Stimulated activated CD8-positive, alpha-beta memory T cell treated with anti-CD3 and anti-CD28 coated beads, Interleukin-15, amount 100 ng/mL, for 4 hours (primary cell): ENCODE results near the gene CAAP1.
"Not testable (repeated sequence)": the region's sequence is repeated elsewhere in the genome, so short reads cannot be mapped to it uniquely, and the experiment has no call there.

ENCODE experiments used
- DNase-seq, 2 donors: peaks; one replicate each; pipeline ENCODE4 v3.0.0-alpha.2; 2020; ENCODE audit warnings: low read depth in 2 of 2

CAAP1 gene, protein sequence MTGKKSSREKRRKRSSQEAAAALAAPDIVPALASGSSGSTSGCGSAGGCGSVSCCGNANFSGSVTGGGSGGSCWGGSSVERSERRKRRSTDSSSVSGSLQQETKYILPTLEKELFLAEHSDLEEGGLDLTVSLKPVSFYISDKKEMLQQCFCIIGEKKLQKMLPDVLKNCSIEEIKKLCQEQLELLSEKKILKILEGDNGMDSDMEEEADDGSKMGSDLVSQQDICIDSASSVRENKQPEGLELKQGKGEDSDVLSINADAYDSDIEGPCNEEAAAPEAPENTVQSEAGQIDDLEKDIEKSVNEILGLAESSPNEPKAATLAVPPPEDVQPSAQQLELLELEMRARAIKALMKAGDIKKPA

DNA sequence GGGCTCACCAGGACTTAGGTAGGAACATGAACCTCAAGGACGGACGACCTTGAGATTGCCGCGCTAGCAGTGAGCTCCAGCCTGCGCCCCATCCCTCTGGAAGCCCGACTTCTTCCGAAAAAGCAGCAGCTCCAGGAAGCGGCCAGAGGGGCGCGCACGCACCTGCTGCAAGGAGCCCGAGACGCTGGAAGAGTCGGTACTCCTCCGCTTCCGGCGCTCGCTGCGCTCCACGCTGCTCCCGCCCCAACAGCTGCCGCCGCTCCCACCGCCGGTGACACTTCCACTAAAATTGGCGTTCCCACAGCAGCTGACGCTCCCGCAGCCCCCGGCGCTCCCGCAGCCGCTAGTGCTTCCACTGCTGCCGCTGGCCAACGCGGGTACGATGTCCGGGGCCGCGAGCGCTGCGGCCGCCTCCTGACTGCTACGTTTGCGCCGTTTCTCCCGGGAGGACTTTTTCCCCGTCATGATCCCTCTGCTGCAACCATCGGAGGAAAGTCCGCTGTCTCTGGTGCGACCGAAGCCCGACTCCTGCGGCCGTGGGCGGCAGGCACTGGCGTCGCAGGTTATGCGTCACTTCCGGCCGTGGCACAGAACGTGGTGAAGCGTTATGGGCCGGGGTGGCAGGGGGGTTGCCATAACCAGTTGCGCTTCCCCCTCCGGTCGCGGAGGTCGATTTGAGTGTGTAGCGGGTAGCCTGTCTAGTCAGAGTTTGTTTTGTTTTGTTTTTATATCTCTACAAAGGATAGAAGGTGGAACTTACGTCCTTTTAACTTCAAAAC lies at the start of gene CAAP1:
Gene CAAP1 (minus strand): TSS at position 552 of the 779 bp plus-strand sequence. CDS start 87 bp downstream, at position 465.
- DNase-seq = peak; percentile 87 to 91

DNA sequence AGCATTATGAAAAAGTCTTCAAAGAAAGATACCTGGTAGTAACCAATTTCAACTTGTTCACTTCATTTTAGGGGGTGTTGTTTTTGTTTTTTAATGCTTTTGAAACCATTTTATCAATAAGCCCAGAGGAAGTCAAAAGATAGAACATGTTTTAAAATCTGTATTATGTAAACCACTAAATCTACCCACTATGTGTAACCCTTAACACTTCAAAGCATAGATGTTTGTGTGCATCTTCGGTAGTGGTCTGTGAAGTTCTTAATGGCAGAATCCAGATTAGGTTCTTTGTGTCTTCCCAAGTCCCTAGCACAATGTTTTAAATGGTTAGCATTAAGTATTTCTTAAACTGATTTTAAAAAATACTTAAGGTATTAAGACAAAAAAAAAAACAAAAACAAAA lies 48.2 kb upstream of the CAAP1 start:
- no peak for DNase-seq

DNA sequence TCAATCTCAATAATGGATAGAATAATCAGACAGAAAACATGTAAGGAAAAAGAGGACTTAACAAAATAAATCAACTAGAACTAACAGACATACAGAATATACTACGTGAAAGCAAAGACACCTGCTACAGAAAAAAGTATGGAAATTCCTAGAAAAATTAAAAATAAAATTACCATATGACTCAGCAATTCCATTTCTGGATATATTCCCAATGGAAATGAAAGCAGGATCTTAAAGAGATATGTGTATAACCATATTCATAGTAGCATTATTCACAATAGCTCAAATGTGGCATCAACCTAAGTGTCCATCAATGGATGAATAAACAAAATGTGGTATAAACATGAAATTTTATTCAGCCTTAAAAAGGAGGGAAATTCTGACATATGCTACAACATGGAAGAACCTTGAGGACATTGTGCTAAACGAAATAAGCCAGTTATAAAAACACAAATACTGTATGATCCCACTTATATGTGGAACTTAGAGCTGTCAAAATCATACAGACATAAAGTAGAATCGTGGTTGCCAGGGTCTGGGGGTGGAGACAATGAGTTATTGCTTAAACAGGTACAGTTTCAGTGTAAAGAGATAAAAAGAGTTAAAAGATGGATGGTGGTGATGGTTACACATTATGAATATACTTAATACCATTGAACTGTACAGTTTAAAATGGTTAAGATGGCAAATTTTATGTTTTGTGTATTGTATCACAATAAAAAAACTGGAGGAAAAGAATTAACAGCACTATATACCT lies 47.5 kb upstream of the CAAP1 start:
- DNase-seq = no peak

DNA sequence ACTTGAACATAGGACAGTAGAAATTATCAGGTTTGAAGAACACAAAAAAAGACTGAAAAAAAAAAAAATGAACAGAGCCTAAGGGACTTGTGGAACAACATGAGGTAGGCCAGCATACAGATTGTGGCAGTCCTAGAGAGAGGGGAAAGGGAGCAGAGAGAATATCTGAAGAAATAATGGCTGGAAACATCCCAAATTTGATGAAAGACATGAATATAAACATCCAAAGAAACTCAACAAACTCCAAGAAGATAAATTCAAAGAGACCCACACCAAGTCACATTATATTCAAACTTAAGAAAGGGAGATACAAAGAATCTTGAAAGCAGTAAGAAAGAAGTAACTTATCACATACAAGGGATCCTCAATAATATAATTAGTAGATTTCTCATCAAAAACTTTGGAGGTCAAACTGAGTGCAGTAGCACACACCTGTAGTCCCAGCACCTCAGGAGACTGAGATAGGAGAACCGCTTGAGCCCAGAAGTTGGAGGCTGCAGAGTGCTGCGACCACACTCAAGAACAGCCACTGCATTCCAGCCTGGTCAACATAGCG lies 45.3 kb upstream of the CAAP1 start:
- no peak for DNase-seq

DNA sequence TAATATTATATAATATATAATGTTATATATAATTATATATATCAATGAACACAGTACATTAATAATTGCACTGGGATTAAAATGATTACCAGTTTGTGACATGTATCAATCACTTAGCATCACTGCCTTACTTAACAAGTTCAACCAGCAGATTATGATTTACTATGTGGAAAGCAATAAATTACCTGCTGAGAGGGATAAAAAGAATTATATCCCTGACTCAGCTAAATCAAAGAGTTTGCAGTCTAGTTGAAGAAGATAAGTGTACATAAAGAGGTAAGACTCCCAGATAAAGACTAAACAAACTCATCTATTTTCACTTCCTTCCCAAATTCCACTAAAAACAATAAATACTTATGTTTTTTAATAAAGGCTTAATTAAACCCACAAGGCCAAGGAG lies 43.2 kb upstream of the CAAP1 start:
- DNase-seq = no peak

DNA sequence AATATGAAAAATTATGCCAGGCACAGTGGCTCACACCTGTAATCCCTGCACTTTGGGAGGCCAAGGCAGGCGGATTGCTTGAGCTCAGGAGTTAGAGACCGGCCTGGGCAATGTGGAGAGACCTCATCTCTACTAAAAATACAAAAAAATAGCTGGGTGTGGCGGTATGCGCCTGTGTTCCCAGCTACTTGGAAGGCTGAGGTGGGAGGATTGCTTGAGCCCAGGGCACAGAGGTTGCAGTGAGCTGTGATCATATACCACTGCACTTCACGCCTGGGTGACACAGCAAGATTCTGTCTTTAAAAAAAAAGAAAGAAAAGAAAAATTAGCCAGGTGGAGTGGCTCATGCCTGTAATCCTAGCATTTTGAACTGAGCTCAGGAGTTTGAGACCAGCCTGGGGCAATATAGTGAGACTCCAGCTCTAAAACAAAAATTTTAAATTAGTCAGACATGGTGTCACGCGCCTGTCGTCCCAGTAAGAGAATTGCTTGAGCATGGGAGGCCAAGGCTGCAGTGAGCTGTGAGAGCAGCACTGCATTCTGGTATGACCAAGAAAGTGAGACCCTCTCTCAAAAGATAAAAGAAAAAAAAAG lies 36.4 kb upstream of the CAAP1 start:
- DNase-seq = no peak

DNA sequence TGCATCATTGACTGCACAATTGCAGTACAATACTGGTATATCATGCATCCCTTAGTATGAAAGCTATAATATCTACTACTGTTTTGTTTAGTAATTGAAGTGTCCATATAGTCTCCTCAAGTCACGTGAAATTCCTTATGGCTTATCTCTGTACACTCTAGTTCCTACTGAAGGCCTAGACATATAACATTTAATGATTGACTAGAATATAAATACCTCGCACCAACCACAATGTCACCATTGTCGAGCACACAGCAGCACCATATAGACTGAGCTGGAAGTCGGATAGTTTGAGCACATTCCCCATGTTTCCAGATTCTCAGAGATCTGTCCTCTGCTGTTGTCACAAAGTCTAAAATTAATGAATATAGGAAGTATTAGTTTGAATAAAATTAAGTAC lies 33.0 kb upstream of the CAAP1 start:
- DNase-seq = no peak

DNA sequence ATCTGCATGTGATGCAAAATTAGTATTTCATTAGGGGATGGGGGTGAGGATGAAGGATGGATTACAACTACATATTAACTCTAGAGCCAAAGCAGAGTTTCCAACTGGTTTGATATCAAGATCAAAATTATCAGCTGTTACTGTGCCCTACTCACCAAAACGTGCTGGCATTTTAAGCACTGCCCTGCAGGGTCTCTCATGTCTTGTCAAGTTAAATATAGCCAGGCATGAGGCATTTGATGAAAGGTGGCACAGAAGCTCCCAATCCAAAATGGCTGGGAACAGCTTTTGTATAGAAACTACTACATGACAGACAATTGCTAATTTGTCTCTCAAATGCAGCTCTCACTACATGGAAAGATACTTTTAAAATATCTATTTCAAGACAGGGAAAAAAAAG lies 27.1 kb upstream of the CAAP1 start:
- DNase-seq = no peak

DNA sequence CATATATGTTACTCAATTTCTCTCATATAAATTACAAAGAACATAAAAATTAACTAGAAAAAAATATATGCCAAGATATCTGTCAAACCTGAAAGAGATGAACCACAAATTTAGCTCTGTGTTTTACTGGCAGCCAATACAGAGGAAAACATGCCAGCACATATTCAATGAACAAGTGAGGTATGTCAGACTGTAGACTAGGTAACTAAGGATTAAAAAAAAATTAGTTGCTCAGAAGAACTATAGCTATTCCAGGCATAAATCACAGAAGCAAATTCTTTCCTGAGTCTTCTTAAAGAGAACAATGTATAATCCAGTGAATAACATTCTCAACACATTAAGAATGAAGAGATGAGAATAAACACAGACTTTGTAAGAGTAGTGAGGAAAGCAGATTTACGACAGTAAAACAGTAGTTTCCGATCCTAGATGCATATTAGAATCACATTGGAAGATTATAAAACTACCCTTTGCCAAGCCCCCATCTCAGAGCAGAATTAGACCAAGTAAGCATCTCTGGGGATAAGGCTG lies 20.6 kb upstream of the CAAP1 start:
- DNase-seq = no peak

DNA sequence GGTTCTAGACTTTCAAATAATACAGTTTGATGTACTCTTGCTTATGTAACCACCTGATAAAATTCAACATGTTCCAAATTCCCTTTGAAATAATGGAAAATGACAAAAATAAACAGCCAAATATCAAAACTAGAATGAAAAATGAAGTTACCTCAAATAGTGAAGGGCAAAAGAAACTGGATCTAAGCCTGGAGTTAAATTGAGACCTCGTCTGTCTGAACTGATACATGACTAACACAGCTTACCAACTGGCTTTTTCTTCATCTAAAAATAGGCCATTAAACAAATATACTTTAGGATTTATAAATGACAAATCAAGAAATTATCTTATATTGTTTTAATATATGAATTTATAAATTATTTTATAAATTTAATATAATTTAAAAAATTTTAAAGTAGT lies 12.1 kb upstream of the CAAP1 start:
- no peak for DNase-seq

DNA sequence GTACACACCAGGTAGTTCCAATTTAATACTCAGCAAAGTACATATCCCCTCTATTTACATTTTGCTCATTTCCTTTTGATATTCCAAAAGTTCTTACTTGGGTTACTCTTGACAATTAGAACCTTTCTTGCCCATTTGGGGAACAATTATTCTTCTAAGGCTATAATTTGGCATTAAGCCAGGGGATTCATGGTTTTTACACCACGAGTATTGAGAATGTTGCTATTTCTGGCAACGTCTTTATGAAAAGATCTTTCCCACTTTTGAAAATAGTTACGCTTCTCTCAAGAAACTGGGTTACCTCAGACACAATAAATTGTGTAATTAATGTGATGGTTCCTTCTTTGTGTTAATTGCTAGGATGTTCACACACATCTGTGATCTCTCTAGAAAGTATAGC lies 11.5 kb upstream of the CAAP1 start:
- no peak for DNase-seq

DNA sequence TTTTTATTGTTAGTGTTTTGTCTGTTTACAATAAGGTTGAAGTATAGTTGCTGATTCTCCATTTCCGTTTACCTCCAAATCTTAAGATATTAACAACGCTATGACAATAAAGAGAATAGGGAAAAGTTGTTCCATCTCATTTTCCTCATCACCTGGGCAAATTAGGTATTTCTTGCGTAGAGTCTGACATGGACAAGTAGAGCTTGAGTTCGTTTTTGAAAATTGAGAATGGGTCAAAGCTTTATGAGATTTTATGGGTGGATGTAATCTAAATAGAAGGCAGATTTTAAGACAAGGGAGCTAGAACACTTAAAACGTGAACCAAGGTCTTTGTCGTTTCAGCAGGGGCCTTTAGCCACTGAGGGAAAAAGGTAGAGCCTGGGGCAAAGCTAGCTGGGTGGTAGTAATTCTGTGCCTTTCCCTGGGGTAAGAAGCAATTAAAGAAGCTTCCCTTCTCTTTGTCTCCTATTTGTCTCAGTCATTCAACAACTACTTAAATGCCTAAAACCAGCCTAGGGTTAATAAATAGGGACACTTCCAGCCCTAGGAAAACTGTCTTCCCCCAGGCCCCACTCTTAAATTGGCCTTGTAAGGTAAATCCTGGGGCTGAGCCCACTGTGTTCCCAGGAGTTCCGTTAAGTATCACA lies 551 bp upstream of the CAAP1 start:
- no peak for DNase-seq

DNA sequence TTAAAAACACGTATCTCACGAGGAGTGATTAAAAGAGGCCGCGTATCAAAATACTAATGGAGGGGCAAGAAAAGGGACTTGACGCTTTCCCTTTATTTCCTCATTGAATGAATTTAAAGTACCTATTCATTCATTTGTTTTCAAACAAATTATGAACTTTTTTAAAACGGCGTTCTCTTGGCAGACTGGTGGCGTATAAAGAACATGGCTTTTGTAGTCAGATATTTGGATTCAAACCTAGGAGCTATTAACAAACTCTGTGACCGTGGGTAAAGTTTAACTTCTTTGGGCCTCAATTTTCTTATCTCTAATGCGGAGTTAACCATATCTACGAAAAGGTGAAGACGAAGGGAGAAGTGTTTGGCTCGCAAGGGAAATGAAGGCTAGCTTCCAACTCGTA lies 876 bp downstream of the CAAP1 start:
- no peak for DNase-seq

DNA sequence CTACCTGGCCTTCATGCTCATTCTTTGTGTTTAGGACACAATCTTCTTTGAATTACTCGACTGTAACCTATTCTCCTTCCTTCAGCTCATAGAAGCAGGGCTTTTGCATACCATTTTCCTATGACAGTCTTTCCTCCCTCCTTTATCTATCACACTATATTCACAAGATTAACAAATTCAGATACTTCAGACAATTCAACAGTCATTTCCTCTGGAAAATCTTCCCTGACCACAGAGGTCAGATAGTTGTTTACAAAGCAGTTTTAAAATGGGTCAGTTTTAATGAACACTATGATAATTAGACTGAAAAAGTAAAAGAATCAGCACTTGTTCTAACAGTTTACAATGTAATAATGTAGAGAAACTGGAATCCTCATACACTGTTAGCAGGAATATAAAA lies 4.3 kb downstream of the CAAP1 start:
- DNase-seq = no peak

DNA sequence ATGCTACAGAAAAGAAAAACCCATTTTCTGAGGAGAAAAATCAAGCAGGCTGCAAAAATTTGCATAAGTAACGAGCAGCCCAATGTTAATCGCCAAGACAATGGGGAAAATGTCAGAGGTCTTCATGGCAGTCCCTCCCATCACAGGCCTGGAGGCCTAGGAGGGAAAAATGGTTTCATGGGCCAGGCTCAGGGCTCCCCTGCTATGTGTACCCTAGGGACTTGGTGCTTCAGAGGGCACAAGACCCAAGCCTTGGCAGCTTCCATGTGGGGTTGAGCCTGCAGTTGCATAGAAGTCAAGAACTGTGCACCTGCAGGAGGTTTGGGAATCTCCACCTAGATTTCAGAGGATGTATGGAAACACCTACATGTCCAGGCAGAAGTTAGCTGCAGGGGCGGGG lies 10.4 kb downstream of the CAAP1 start:
- DNase-seq = no peak

DNA sequence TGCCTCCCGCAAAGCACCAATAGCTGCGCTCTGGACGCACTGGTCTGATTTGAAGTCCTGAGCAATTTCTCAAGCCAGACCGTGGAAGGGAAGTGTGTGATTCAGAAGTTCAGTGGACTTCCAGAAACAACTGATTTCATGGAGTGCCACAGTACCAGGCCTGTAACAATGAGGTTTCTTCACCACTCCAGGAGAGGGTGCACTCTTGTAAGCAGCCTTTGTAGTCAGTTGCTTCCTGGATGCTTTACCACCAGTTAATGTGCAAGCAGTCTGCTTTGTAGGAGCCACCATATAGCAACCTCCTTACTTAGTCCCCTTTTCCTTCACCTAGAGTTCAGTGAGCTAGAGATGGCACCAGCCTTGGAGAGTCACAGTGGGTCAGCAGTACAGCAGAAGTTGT lies 12.3 kb downstream of the CAAP1 start:
- DNase-seq = no peak

DNA sequence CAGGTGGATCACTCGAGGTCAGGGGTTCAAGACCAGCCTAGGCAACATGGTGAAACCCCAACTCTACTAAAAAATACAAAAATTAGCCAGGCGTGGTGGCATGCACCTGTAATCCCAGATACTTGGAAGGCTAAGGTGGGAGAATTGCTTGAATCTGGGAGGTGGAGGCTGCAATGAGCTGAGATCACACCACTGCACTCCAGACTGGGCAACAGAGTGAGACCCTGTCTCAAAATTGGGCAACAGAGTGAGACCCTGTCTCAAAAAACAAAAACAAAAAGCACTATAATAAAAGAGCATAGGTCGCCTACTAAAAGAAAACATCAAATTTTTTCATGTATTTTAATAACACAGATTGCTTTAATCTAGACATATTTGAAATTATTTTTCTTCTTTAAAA lies 17.4 kb downstream of the CAAP1 start:
- DNase-seq = not testable (repeated sequence)

DNA sequence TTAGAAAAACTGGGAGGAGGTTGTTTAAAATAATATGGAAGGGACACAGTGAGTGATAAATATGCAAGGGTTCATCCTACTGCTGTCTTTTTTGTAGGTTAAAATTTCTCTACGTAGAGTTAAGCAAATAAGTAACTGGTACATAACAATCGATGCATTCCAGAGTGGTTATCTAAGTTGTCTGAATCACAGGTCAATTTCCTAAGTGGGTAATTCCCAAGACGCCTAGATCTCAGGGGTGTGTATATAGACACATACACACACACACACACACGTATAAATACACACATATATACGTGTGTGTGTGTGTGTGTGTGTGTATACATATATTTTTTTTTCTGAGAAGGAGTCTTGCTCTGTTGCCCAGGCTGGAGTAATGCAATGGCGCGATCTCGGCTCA lies 22.3 kb downstream of the CAAP1 start:
- DNase-seq = no peak

DNA sequence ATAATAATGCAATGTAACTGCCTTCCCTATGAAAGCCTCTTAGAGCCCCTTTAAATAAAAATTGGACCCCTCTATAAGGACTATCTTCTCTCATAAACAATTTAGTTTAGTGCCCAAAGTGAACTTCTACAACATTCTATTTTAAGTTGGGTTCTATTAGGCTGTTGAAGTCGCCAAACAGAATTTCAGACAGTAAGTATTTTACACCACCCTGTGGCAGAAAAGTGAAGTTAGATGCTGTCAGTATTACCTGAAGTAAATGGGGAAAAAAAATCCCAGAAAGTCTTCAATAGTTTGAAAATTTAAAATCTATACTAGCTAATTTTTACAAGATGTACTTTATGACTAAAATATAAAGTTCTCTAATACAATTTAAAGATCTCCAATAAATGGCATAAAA lies 29.5 kb downstream of the CAAP1 start:
- no peak for DNase-seq

DNA sequence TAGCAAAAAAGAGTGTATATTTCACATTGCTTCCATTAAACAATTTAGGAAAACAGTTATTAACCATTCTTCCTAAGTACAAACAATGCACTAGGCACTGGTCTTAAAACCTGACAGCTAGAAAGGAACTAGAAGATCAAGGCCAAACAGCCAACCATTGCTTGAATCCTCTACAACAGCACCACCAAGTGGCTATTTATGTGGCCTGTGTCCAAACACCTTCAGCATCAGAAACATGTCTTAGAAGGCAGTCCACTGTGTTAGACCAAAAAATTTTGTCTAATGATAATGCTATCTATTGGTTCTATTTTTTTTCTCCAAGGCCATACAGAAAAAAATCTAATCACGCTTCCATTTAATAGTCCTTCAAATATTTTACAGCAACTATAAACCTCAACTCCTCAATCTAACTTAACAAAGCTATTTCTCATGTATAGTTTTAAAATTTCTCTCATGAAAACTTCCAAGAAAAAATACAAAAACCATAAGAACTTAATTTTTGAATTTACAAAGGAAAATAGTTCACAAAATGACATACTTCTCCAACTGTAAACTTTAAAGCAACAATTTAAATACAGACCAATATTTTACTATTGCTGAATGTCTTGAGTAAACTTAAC lies 36.1 kb downstream of the CAAP1 start:
- DNase-seq = no peak

DNA sequence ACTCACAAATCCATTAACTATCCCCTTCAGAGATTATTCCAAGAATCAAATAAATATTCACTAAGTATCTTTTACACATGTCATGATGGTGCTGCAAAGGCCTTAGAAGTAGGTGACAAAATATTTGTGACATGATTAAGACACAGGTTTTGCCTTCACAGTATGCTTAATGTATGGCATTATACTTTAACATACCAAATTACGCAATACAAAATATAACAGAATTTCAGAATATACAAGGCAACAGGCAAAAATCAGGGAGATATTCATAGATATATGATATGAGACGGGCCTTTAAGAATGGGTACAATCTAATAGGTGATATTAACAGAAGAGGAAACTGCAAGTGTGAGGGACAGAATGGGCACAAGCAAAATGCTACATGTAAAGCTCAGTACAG lies 41.6 kb downstream of the CAAP1 start:
- DNase-seq = no peak
